Ishikawa (cell line): Measurements from ENCODE around the gene TNFRSF1A.

Source experiments
- CREB1 ChIP-seq: IDR thresholded peaks from 2 replicates; pipeline ENCODE4 v1.6.1; 2012; ENCODE audit warnings: low read depth
- EP300 ChIP-seq: IDR thresholded peaks from 2 replicates; pipeline ENCODE4 v1.6.1; 2012; ENCODE audit warnings: borderline replicate concordance
- NFIC ChIP-seq: IDR thresholded peaks from 2 replicates; pipeline ENCODE4 v1.6.1; 2012
- RAD21 ChIP-seq: IDR thresholded peaks from 2 replicates; pipeline ENCODE4 v1.6.1; 2012; ENCODE audit warnings: low read depth
- TAF1 ChIP-seq: IDR thresholded peaks from 2 replicates; pipeline ENCODE4 v1.6.1; 2012; ENCODE audit warnings: low read depth, mild to moderate bottlenecking
- TF ChIP-seq, protein P1 (sequence below): IDR thresholded peaks from 2 replicates; pipeline ENCODE4 v1.6.1; 2012
- TF ChIP-seq, protein P2 (sequence below): IDR thresholded peaks from 2 replicates; pipeline ENCODE4 v1.6.1; 2012
- TF ChIP-seq, protein P3 (sequence below): IDR thresholded peaks from 2 replicates; pipeline ENCODE4 v1.6.1; 2012; ENCODE audit warnings: low read depth, mild to moderate bottlenecking

DNA sequence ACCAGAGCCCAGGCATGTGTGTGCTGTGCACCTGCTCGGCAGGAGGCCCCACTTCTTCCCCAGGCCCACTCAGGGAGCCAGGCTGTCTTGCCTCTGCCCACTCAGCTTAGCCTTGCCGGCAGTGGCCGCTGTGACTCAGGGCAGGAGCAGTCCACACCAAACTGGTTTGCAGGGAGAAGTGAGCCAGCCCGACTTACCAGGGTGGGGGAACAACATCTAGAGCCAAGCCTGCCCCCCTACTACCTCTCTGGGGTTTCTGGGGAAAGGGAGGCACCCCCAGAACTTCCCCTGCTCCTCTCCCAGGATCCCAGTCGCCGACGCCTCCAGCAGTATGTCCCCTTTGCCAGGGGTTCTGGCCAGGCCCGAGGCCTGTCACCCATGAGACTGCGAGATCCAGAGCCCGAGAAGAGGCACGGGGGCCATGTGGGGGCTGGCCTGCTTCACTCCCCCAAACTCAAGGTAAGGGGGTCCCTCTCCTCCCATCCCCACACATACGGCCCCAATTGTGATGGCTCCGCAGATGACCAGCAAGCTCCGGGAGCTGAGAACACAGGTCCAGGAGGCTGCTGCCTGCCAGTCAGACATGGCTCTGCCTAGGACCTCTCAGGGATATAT is 28.4 kb downstream of the TNFRSF1A start:
- TF ChIP-seq, protein P1, sequence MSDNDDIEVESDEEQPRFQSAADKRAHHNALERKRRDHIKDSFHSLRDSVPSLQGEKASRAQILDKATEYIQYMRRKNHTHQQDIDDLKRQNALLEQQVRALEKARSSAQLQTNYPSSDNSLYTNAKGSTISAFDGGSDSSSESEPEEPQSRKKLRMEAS: no peak
- no peak for TF ChIP-seq CREB1
- no peak; the same call in 1 of the 2 replicates for TF ChIP-seq RAD21
- no peak for TF ChIP-seq NFIC
- TF ChIP-seq, protein P2, sequence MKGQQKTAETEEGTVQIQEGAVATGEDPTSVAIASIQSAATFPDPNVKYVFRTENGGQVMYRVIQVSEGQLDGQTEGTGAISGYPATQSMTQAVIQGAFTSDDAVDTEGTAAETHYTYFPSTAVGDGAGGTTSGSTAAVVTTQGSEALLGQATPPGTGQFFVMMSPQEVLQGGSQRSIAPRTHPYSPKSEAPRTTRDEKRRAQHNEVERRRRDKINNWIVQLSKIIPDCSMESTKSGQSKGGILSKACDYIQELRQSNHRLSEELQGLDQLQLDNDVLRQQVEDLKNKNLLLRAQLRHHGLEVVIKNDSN: no peak
- TF ChIP-seq, protein P3, sequence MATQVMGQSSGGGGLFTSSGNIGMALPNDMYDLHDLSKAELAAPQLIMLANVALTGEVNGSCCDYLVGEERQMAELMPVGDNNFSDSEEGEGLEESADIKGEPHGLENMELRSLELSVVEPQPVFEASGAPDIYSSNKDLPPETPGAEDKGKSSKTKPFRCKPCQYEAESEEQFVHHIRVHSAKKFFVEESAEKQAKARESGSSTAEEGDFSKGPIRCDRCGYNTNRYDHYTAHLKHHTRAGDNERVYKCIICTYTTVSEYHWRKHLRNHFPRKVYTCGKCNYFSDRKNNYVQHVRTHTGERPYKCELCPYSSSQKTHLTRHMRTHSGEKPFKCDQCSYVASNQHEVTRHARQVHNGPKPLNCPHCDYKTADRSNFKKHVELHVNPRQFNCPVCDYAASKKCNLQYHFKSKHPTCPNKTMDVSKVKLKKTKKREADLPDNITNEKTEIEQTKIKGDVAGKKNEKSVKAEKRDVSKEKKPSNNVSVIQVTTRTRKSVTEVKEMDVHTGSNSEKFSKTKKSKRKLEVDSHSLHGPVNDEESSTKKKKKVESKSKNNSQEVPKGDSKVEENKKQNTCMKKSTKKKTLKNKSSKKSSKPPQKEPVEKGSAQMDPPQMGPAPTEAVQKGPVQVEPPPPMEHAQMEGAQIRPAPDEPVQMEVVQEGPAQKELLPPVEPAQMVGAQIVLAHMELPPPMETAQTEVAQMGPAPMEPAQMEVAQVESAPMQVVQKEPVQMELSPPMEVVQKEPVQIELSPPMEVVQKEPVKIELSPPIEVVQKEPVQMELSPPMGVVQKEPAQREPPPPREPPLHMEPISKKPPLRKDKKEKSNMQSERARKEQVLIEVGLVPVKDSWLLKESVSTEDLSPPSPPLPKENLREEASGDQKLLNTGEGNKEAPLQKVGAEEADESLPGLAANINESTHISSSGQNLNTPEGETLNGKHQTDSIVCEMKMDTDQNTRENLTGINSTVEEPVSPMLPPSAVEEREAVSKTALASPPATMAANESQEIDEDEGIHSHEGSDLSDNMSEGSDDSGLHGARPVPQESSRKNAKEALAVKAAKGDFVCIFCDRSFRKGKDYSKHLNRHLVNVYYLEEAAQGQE: no peak
- TF ChIP-seq TAF1: no peak
- no peak for TF ChIP-seq EP300
